Gastroesophageal sphincter (tissue), 3 donors: ENCODE data around the gene BTG1.
"Not testable (repeated sequence)": the region's sequence is repeated elsewhere in the genome, so short reads cannot be mapped to it uniquely, and the experiment has no call there.

ENCODE experiments used
- CTCF ChIP-seq, 4 experiments: fragments of 200-600 bp in 2 of 4; fragments of 450-650 bp in 2 of 4; sonication (generic) in 1 of 4; IDR thresholded peaks; one replicate each; pipeline ENCODE4 v1.5.1; 2017 to 2019; ENCODE audit warnings: antibody characterized with exemption in 4 of 4, mild to moderate bottlenecking in 2 of 4, moderate library complexity in 2 of 4
- POLR2A ChIP-seq, 2 donors: fragments of 450-650 bp; IDR thresholded peaks; one replicate each; pipeline ENCODE4 v1.6.1; 2017; ENCODE audit warnings: antibody characterized with exemption in 2 of 2, mild to moderate bottlenecking in 2 of 2, moderate library complexity in 1 of 2
- POLR2AphosphoS5 ChIP-seq: sonication (generic); formaldehyde crosslinking; IDR thresholded peaks from one replicate; pipeline ENCODE4 v1.6.1; 2017; ENCODE audit warnings: antibody characterized with exemption

- not testable (repeated sequence) for TF ChIP-seq CTCF (IDR thresholded peaks at IDR 0.05); POLR2A (IDR thresholded peaks at IDR 0.05); POLR2AphosphoS5
These were observed 51.3 kb downstream of the BTG1 start for GRCh38 chr12:92094301-92094700.
